ENCODE results near the gene BCL6B.

Gene BCL6B

GRCh38 chr17:7011415-7011814 is 11.4 kb upstream of the BCL6B start:
- Histone ChIP-seq H3K79me2 (ENCODE audit: insufficient read depth, low read length) (peaks cover 14% of the 10 kb centered on the region), H3K9me2 (ENCODE audit: low read depth, low read length) (no peaks in the 10 kb centered on the region), H3K4me2 (ENCODE audit: low read length) (peak overlapping the region; percentile 97), H3K9ac (ENCODE audit: low read length) (peak overlapping the region; percentile 76), H3K4me3 (ENCODE audit: low read depth, low read length, poor library complexity, severe bottlenecking) (peak overlapping the region; percentile 76), H3F3A (ENCODE audit: insufficient read depth, low read length) (no peaks in the 10 kb centered on the region), H4K20me1 (ENCODE audit: insufficient read depth, low read length) (no peaks in the 10 kb centered on the region), H3K27me3 (ENCODE audit: insufficient read depth, low read length) (no peaks in the 10 kb centered on the region), H3K36me3 (ENCODE audit: insufficient read depth, low read length) (peaks cover under 1% of the 10 kb centered on the region; the same call in 1 of the 2 replicates), H3K4me1 (ENCODE audit: insufficient read depth, low read length, severe bottlenecking) (peaks cover 32% of the 10 kb centered on the region), H3K27ac (ENCODE audit: low read depth, low read length, poor library complexity, severe bottlenecking) (no peak overlapping the region), H2AFZ (ENCODE audit: low read length) (no peak overlapping the region), H3K9me3 (ENCODE audit: low read length) (no peaks in the 10 kb centered on the region)
- no peak for TF ChIP-seq EZH2 (IDR thresholded peaks at IDR 0.05; ENCODE audit: borderline replicate concordance, low read length)
- TF ChIP-seq, protein P1, sequence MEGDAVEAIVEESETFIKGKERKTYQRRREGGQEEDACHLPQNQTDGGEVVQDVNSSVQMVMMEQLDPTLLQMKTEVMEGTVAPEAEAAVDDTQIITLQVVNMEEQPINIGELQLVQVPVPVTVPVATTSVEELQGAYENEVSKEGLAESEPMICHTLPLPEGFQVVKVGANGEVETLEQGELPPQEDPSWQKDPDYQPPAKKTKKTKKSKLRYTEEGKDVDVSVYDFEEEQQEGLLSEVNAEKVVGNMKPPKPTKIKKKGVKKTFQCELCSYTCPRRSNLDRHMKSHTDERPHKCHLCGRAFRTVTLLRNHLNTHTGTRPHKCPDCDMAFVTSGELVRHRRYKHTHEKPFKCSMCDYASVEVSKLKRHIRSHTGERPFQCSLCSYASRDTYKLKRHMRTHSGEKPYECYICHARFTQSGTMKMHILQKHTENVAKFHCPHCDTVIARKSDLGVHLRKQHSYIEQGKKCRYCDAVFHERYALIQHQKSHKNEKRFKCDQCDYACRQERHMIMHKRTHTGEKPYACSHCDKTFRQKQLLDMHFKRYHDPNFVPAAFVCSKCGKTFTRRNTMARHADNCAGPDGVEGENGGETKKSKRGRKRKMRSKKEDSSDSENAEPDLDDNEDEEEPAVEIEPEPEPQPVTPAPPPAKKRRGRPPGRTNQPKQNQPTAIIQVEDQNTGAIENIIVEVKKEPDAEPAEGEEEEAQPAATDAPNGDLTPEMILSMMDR (IDR thresholded peaks at IDR 0.05; ENCODE audit: low read length), result no peak

GRCh38 chr17:7011942-7012254 is 11.0 kb upstream of the BCL6B start:
- Histone ChIP-seq H3K9me3 (ENCODE audit: low read length) (no peaks in the 10 kb centered on the region), H3K4me2 (ENCODE audit: low read length) (peak overlapping the region; percentile 97), H3K4me3 (ENCODE audit: low read depth, low read length, poor library complexity, severe bottlenecking) (peak overlapping the region; percentile 76), H3F3A (ENCODE audit: insufficient read depth, low read length) (no peaks in the 10 kb centered on the region), H3K9ac (ENCODE audit: low read length) (peak overlapping the region; percentile 76), H3K79me2 (ENCODE audit: insufficient read depth, low read length) (peaks cover 14% of the 10 kb centered on the region), H2AFZ (ENCODE audit: low read length) (no peak overlapping the region), H3K27me3 (ENCODE audit: insufficient read depth, low read length) (no peaks in the 10 kb centered on the region), H3K36me3 (ENCODE audit: insufficient read depth, low read length) (peaks cover 5% of the 10 kb centered on the region; the same call in 1 of the 2 replicates), H4K20me1 (ENCODE audit: insufficient read depth, low read length) (no peaks in the 10 kb centered on the region), H3K27ac (ENCODE audit: low read depth, low read length, poor library complexity, severe bottlenecking) (no peak overlapping the region), H3K4me1 (ENCODE audit: insufficient read depth, low read length, severe bottlenecking) (peaks cover 32% of the 10 kb centered on the region), H3K9me2 (ENCODE audit: low read depth, low read length) (no peaks in the 10 kb centered on the region)
- TF ChIP-seq, protein P1 (IDR thresholded peaks at IDR 0.05; ENCODE audit: low read length), result no peak
- TF ChIP-seq EZH2 (IDR thresholded peaks at IDR 0.05; ENCODE audit: borderline replicate concordance, low read length), result no peak

- H4K20me1 ChIP-seq (ENCODE audit: insufficient read depth, low read length), result no peaks in the 10 kb centered on the region
- H3K27ac ChIP-seq (ENCODE audit: low read depth, low read length, poor library complexity, severe bottlenecking), result peak overlapping the region; percentile 93
- no peak overlapping the region for H2AFZ ChIP-seq (ENCODE audit: low read length)
- no peaks in the 10 kb centered on the region for H3K9me2 ChIP-seq (ENCODE audit: low read depth, low read length)
- peak overlapping the region; percentile 76 for H3K4me3 ChIP-seq (ENCODE audit: low read depth, low read length, poor library complexity, severe bottlenecking)
- no peaks in the 10 kb centered on the region for H3K9me3 ChIP-seq (ENCODE audit: low read length)
- peaks cover 14% of the 10 kb centered on the region for H3K79me2 ChIP-seq (ENCODE audit: insufficient read depth, low read length)
- H3K27me3 ChIP-seq (ENCODE audit: insufficient read depth, low read length), result no peaks in the 10 kb centered on the region
- TF ChIP-seq EZH2 (IDR thresholded peaks at IDR 0.05; ENCODE audit: borderline replicate concordance, low read length), result no peak
- TF ChIP-seq, protein P1 (IDR thresholded peaks at IDR 0.05; ENCODE audit: low read length), result peak; percentile 45; the same call in 1 of the 2 replicates
- peak overlapping the region; percentile 97 for H3K4me2 ChIP-seq (ENCODE audit: low read length)
- H3F3A ChIP-seq (ENCODE audit: insufficient read depth, low read length), result no peaks in the 10 kb centered on the region
- peaks cover 5% of the 10 kb centered on the region; the same call in 1 of the 2 replicates for H3K36me3 ChIP-seq (ENCODE audit: insufficient read depth, low read length)
- H3K9ac ChIP-seq (ENCODE audit: low read length), result peak overlapping the region; percentile 76
- H3K4me1 ChIP-seq (ENCODE audit: insufficient read depth, low read length, severe bottlenecking), result peaks cover 32% of the 10 kb centered on the region
Observed at GRCh38 chr17:7014261-7014994, 8.4 kb upstream of the BCL6B start.

Data from OCI-LY1 (cell line).